Retinal pigment epithelial cell (primary cell): ENCODE results near the gene IQGAP2.
"Not testable (repeated sequence)": the region's sequence is repeated elsewhere in the genome, so short reads cannot be mapped to it uniquely, and the experiment has no call there.

Experiments used
- DNase-seq: peaks from one replicate; pipeline ENCODE4 v3.0.0-alpha.2; 2010; ENCODE audit warnings: low read depth
- H3K4me3 ChIP-seq: 2 replicates; pipeline ENCODE4 v1.5.1; 2011; ENCODE audit warnings: mild to moderate bottlenecking, low read length, control low read depth, moderate library complexity
- CTCF ChIP-seq: conservative IDR thresholded peaks from 2 replicates; pipeline ENCODE4 v1.5.1; 2011; ENCODE audit warnings: low read depth, low read length, control low read depth, inconsistent platforms

Gene IQGAP2

GRCh38 chr5:76500633-76501393, 97.7 kb downstream of the IQGAP2 start:
- DNase-seq = no peak
- TF ChIP-seq CTCF = no peak
- H3K4me3 ChIP-seq = no peak overlapping the region

- TF ChIP-seq CTCF = no peak
- no peak overlapping the region for H3K4me3 ChIP-seq
- no peak for DNase-seq
Observed at GRCh38 chr5:76503929-76504328, 100.8 kb downstream of the IQGAP2 start.

GRCh38 chr5:76504901-76505564, 101.9 kb downstream of the IQGAP2 start:
- no peak overlapping the region for H3K4me3 ChIP-seq
- no peak for TF ChIP-seq CTCF
- no peak for DNase-seq

GRCh38 chr5:76513476-76513875, 110.4 kb downstream of the IQGAP2 start:
- no peak overlapping the region for H3K4me3 ChIP-seq
- no peak for DNase-seq
- no peak for TF ChIP-seq CTCF

GRCh38 chr5:76514292-76514691, 111.2 kb downstream of the IQGAP2 start:
- H3K4me3 ChIP-seq = no peak overlapping the region
- no peak for TF ChIP-seq CTCF
- DNase-seq = no peak

GRCh38 chr5:76514713-76515112, 111.6 kb downstream of the IQGAP2 start:
- no peak for TF ChIP-seq CTCF
- no peak overlapping the region for H3K4me3 ChIP-seq
- no peak for DNase-seq

GRCh38 chr5:76517334-76517733, 114.2 kb downstream of the IQGAP2 start:
- no peak overlapping the region for H3K4me3 ChIP-seq
- no peak for TF ChIP-seq CTCF
- DNase-seq = no peak

GRCh38 chr5:76518246-76518645, 115.2 kb downstream of the IQGAP2 start:
- H3K4me3 ChIP-seq, DNase-seq: not testable (repeated sequence)
